ENCODE data around the gene SLC13A2.
"Not testable (repeated sequence)": the region's sequence is repeated elsewhere in the genome, so short reads cannot be mapped to it uniquely, and the experiment has no call there.

SLC13A2 gene

DNA sequence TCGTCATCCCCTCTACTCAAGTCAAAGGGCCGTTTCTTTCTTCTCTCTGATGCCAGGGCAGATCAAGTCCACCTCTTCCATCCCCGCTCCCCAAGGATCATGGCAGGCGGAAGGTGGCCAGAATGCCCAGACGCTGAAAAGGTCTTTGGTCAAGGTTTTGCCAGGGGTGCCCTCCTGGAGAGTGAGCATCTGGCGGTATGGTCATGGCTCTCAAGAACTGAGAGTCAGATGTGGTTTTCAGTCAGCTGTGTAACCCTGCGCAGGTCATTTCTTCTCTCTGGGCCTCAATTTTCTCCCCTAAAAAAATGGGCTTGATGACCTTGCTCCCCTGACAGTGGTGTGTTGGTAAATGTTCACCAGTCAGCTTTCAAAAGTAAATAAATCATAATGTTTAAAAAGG is 45.1 kb downstream of the SLC13A2 start:
- no peak for DNase-seq

DNA sequence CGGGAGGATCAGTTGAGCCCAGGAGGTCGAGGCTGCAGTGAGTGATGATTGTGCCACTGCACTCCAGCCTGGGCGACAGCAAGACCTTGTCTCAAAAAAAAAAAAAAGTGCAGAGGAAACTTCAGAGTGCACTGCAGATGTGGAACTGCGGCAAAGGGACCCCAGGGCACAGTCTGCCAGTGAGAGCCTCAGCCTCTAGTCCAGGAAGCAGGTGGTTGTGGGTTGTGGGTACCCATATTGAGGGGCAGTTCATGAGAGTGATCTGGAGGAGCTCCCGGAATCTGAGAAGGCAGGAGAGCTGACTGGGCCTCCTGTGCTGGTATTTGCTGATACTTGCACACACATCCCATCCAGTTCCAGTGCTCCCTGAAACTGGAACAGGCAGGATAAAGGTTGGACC is 45.8 kb downstream of the SLC13A2 start:
- DNase-seq, result no peak

DNA sequence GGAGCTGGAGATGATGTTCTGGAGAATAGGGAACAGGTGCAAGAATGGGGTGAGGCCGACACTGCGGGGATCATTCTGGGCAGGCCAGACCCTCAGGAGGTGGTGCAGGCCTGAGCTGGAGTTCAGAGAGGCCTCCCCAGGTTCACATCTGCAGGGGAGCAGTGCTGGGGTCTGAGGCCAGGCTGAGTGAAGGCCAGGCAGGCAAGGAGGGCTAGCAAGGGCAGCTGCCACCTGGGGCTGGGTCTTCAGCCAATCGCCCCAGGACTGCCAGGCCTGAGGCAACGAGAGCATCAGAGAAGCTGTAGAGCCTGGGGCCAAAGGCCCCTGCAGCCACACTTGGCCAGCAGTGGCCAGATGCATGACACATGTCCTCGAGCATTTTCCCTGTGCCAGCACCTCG is 47.2 kb downstream of the SLC13A2 start:
- DNase-seq, result no peak

DNA sequence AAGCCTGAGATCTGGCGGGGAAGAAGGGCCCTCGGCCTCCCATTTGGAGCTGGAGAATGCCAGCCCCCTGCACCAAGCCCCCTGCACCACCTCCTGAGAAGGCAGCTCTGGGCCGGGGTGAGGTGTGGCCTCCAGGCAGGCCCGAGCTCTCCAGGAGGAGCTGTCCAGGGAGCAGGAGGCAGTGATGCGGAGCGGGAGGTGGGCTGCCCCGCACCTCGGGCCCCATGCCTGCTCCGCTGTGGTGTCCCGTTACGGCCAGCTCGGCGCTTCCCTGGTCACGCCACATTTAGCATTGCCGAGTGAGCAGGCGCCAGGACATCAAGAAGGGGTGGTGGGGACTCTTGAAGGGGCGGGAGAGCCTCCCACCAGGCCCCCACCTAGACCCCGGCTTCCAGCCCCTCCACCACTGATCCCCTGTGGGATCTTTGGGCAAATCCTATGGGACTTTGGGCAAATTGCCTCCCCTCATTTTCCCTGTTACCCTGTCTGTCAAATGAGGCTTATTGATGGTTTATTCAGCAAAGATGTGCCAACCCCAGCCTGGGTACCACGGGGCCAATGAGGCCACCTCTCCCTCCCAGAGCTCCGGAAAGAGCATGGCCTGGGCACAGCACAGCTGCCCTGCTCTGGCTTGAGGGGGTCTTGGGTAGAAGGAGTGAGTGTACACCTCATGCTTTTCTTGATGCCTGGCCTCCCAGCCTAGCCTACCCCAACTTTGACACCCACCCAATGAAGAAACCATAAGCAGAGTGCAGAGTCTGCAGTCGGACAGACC is 48.1 kb downstream of the SLC13A2 start:
- DNase-seq, result no peak

DNA sequence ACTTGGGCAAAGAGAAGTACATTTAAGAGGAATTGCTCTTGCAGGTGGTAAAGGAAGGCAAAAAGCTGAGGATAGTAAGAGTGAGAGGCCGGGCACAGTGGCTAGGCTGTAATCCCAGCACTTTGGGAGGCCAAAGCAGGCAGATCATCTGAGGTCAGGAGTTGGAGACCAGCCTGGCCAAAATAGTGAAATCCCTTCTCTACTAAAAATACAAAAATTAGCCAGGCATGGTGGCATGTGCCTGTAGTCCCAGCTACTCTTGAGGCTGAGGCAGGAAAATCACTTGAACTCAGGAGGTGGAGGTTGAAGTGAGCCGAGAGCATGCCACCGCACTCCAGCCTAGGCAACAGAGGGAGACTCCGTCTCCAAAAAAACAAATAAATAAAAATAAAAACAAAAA is 48.8 kb downstream of the SLC13A2 start:
- not testable (repeated sequence) for DNase-seq

DNA sequence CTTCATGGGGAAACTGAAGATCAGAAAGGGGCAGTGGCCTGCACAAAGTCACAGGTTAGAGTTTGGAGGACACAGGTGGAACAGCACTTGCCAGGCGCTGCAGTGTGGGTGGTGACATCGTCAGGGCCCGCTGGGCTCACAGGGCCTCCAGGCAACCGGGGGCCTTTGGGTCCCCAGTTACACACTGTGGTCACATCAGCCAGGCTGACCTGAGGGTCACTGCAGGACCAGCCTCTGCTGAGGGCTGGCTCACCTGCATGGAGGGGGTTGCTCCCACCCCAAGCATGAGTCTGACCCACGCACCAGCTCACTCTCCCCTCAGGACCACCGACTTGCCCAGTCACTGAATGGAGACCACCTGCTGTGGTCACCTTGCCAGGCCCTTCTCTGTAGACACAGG is 49.7 kb downstream of the SLC13A2 start:
- DNase-seq, result no peak

DNA sequence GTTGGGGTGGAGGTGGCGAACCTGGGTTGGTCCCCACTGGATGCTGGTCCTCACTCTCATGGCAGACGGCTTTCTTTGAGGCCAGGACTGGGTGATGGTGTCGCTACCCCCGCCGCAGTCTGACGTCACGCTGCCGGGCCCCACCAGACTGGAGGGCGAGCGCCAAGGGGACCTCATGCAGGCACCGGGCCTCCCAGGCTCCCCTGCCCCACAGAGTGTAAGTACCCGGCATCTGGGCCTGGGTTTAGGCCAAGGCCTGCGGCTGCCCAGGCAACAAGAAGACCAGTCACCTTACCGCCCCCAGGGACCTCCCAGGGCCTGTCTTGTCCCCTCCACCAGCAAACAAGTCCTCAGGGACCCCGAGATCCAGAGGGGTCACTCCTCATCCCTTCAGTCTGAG is 50.4 kb downstream of the SLC13A2 start:
- no peak for DNase-seq

DNA sequence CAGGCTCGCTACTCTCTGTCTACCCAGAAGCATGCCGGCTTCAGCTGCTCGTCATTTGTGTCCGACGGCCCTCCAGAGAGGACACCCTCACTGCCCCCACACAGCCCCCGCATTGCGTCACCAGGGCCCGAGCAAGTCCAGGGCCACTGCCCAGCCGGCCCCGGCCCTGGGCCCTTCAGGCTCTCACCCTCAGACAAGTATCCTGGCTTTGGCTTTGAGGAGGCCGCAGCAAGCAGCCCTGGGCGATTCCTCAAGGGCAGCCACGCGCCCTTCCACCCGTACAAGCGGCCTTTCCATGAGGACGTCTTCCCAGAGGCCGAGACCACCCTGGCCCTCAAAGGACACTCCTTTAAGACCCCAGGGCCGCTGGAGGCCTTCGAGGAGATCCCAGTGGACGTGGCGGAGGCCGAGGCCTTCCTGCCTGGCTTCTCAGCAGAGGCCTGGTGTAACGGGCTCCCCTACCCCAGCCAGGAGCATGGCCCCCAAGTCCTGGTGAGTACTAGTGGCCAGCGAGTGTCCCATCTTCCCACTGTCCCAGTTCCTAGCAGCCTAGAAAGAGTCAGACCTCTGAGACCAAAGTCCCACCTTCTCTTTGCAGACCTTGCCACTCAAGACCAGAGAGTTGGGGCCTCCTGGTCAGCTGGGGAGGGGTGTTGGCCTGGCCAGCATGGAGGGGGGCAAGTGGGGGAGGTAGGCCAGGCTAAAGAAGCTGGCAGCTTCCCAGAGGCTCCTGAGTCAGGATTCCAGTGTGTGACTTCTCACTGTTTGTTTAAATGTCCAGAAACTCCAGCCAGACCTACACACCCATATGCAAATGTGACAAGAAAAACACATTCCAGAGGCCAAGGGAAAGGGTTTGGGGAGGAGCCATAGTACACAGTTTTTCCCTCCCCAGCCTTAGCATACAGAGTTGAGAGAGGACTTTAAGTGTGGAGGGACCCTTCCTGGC is 51.3 kb downstream of the SLC13A2 start:
- DNase-seq, result no peak

DNA sequence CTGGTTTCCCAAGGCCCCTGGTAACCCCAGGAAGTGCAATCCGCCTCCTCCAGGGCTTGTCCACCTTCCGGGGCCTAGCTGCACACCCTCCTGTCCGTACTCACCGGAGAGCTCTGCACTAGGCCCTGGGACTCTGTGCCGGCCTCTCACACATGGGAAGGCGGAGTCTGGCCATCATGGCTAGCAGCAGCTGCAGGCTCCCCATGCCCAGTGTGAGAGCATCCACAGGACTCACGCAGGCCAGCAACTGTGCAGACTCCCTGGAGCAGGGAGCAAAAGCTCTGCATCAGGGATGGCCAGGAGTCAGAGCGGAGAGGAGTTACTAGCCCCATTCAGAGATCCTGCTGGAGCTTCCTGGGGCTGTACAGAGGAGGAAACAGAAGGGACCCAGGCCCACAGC is 52.9 kb downstream of the SLC13A2 start:
- no peak for DNase-seq

DNA sequence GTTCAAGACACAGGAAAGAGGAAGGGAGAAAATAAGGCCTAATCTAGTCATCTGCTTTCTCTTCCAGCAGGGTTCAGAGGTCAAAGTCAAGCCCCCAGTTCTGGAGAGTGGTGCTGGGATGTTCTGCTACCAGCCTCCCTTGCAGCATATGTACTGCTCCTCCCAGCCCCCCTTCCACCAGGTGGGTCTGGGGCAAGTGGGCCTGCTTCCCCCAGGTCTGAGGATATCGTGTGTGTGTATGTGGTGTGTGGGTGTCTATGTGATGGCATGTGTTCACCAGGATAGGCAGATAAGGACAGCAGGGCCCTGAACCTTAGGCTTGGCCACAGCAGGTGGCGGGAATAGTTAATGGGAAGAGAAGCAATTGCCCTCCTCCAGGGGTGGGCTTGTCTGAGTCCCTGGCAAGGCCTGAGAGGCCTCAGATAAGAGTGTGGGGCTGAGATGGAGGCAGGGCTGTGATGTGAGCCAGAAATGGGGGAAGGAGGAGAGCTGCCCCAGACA is 53.8 kb downstream of the SLC13A2 start:
- DNase-seq, result no peak

DNA sequence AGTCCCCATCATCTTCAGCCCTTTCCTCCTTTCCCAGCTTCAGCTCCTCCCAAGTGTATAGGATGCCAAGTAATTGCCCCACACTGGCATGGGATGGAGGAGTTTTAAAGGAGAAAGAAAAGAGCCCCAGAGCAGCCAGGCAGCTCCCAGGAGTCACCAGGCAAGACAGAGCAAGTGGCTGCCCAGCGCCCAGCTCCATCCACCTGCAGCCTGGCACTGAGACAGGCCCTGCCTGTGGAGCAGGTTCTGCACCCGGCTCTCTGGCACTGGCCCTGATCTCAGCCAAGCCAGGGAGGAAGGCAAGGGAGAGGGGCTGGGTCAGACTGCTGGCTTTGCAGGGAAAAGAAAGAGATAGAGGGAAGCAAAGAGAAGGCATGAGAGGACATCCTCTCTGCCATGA is 54.4 kb downstream of the SLC13A2 start:
- no peak for DNase-seq

DNA sequence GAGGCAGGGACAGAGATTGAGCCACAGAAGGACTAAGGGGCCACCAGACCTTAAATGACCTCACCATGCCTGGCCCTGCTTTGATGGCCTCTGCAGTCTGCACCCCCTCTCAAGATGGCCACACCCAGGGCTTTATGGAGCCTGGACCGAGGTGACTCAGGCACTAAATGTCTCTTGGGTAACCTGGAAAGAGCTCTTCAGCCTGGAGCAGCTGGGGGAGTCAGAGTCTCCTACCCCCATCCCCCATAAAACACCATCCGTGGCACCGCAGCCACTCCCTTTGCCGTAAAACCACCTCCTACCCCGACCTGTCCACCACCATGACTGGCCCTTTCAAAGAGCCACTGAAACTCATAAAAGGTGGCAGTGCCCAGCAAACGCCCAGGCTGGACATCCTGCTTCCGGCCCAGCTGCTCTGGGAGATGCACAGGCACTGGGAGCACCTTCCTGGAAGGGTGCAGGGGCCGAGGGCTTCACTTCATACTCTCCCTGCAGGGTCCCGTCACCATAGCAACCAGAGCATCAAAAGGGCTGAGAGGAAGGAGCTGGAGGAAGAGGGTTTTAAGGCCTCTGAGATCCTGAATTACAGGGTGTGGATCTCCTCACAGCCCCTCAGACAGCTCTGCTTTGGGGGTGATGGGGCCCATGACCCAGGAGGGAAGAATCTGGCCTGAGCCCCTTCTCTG is 55.0 kb downstream of the SLC13A2 start:
- DNase-seq, result no peak

DNA sequence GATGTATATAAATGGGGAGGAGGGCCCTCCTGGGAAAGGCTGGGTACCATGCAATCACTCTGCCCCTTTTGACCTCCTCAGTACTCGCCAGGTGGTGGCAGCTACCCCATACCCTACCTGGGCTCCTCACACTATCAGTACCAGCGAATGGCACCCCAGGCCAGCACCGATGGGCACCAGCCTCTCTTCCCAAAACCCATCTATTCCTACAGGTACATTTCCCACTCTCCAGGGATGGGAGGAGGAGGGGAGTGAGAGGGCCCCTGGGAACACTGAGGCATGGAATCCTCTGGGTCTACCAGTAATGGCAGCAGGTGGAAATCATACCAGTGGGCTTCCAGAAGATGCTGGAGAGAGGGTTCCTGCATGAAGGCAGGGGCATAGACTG is 55.6 kb downstream of the SLC13A2 start:
- DNase-seq, result no peak

DNA sequence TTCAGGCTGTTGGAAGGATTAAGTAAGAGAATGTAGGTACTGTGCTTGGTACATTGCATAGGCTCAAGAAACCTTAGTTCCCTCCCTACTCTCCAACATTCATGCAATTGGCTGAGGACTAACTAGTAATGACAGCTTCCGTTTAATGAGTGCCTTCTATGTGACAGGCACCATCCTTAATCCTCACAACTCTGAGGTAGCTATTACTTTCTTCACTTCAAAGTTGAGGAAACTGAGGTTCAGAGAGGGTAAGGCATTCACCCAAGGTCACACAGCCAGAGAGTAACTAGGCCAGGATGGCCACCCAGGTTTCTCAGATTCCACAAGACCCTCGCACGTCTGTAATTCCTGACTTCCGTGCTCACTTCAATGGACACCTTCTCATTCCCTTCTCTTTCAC is 56.8 kb downstream of the SLC13A2 start:
- DNase-seq, result no peak

DNA sequence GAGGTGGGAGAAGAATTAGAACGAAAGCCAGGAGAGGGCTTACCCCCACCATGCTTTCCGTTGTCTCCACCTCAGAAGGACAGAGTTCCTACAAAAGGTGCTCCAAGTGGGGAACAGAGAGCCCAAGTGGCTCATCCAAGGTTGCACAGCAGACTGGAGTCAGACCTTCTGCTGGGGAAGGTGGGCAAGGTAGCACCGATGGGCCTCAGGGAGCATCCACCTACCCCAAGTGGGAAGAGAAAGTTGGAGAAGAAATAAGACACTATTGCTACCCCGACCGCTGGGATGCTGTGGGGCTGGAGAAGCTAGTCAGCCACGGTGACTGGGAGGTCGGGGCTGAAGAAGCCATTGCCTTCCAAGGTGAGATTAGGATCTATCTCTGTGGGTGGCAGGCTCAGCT is 57.5 kb downstream of the SLC13A2 start:
- DNase-seq, result no peak

DNA sequence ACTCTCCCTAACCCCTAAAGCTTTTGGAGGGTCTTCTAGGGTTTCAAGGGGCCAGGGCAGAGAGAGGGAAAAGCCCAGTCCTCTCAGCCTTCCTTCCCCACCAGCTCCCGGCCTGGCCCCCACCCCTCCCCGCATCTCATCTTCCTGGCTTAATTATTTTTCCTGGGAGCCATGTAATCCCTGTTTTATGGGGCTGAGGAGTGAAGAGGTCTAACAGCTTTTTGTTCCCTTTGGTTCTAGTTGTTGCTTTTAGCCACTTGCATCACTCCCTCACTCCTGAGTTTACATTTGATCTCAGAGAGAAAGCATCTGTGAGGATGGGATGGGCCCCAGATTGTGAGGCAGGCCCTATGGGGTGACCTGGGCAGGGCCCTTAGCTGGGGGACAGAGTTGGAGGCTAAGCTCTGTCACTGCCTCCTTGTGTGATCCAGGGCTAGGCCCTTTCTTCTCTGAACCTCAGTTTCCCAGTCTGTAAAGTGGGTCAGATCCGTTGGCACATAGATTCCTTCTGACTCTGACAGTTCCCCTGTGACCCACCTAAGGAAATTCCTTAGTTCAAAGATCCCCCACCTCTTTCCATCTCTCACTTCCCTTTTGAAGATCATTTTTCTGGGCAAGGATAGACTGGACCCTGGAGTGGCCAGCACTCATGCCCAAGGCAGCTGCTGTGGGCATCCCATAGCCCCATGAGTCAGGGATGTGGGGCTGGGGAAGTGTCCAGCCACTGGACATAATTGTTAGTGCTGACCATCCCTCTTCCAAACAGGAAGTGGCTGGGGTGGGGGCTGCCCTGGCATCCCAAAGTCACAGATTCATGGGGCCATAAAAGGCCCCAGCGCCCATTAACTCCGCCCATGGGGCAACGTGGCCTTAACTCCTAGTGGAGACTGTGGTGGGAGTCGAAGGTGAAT is 58.9 kb downstream of the SLC13A2 start:
- no peak for DNase-seq

DNA sequence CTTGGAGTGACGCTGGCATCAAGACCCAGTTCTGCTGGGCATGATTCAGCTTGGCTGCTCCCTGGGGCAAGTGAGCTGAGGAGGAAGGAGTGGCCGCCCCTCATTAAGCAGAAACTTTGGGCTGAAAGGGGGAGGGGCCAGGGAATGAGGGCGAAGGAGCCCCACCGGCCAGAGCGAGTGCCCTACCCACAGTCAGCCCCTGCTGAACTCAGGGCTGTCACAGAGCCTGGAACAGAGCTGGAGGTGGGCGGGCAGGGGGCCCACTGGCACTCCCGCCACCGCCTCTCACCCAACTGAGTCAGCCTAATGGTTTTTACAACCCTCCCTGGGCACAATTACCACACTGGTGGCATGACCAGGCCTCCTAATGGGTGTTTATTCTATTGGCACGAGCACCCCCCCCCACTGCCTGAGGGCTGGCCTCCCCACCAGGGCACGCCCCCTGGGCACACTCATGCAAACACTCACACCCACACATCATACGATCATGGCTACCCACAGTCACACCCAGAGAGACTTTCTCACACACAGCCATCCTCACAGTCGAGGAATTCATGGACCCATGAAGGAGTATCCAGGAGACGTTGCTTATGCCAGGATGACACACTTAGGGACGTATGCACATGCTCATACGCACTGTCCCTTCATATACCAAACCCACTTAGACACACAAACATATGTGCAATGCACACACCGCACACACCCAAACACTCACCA is 59.8 kb downstream of the SLC13A2 start:
- no peak for DNase-seq

DNA sequence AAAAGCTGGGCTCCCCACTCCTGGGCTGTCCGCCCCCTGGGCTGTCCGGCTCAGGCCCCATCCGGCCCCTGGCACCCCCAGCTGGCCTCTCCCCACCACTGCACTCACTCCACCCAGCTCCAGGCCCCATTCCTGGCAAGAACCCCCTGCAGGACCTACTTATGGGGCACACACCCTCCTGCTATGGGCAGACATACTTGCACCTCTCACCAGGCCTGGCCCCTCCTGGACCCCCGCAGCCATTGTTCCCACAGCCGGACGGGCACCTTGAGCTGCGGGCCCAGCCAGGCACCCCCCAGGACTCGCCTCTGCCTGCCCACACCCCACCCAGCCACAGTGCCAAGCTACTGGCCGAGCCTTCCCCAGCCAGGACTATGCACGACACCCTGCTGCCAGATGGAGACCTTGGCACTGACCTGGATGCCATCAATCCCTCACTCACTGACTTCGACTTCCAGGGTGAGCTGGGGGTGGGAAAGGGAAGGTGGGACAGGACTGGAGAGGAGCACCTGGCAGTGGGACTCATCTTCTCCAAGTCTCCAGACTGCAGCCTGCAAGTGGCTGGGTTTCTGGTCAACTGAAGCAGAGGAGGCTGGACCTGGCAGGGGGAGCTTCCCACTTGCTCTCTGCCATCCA is 61.4 kb downstream of the SLC13A2 start:
- DNase-seq, result no peak

DNA sequence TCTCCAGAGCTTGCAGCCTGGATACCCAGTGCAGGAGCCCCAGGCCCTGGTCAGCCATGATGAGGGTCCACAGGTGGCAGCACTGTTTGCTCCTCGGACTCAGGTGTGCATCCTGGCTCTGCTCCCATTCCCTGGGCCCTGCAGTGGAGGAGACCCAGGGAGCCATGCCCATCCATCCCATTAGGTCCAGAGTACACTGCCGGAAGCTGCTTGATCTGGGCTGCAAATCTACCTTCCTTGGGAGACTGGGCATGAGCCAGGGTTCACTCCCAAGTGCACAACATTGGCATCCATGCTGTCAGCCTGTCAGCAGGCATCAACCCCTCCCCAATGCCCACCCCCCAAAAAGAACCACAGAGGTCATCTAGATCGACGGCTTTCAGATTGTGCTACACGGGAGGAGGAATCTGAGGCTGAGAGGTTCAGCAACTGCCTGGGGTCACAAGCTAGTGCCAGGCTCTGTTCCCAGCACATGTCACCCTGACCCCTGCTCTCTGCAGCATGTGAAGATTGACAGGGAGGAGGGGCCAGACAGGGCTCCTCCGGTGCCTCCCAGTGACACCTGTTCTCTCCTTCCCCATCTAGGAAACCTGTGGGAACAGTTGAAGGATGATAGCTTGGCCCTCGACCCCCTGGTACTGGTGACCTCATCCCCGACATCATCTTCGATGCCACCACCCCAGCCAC is 63.2 kb downstream of the SLC13A2 start:
- no peak for DNase-seq

DNA sequence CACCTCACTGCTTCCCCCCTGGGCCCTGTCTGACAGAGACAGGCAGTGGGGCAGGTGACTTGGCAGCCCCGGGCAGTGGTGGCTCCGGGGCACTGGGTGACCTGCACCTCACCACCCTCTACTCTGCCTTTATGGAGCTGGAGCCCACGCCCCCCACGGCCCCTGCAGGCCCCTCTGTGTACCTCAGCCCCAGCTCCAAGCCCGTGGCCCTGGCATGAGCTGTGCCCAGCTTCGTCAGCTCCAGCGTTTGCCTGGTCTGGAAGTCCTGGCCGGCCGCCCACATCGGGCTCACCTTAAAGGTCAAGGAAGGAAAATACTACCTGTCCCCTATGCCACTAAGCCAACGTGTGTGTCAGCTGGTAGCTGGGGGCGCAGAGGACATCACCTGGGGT is 63.8 kb downstream of the SLC13A2 start:
- DNase-seq, result no peak
